HEK293T (cell line): Measurements from ENCODE around the gene DQX1.

ENCODE experiments used
- ELF4 ChIP-seq: fragments of 450-650 bp; IDR thresholded peaks from 2 replicates; pipeline ENCODE4 v1.6.1; 2017; ENCODE audit warnings: antibody characterized with exemption
- SP1 ChIP-seq: fragments of 450-650 bp; IDR thresholded peaks from 2 replicates; pipeline ENCODE4 v1.6.1; 2017
- SUZ12 ChIP-seq: fragments of 450-650 bp; IDR thresholded peaks from 2 replicates; pipeline ENCODE4 v1.6.1; 2016; ENCODE audit warnings: mild to moderate bottlenecking

GRCh38 chr2:74540291-74540690 is 14.3 kb upstream of the DQX1 start:
- TF ChIP-seq ELF4 (no peak), SUZ12 (no peak), SP1 (no peak)
